Ishikawa (cell line): Measurements from ENCODE around the gene PRKAR2B.

Experiments used
- EGR1 ChIP-seq: IDR thresholded peaks from 2 replicates; pipeline ENCODE4 v1.6.1; 2012
- RAD21 ChIP-seq: IDR thresholded peaks from 2 replicates; pipeline ENCODE4 v1.6.1; 2012; ENCODE audit warnings: low read depth
- REST ChIP-seq: IDR thresholded peaks from 2 replicates; pipeline ENCODE4 v1.6.1; 2012; ENCODE audit warnings: low read depth, mild to moderate bottlenecking
- TAF1 ChIP-seq: IDR thresholded peaks from 2 replicates; pipeline ENCODE4 v1.6.1; 2012; ENCODE audit warnings: low read depth, mild to moderate bottlenecking
- TCF12 ChIP-seq: IDR thresholded peaks from 2 replicates; pipeline ENCODE4 v1.6.1; 2012; ENCODE audit warnings: low read depth
- USF1 ChIP-seq: IDR thresholded peaks from 2 replicates; pipeline ENCODE4 v1.6.1; 2012
- YY1 ChIP-seq: IDR thresholded peaks from 2 replicates; pipeline ENCODE4 v1.6.1; 2012; ENCODE audit warnings: low read depth

- TF ChIP-seq REST (no peak), EGR1 (no peak), TAF1 (no peak), YY1 (no peak), TCF12 (no peak), RAD21 (no peak), USF1 (no peak)
Measured at GRCh38 chr7:107002126-107002525, 42.4 kb upstream of the PRKAR2B start.
